Gastrocnemius medialis (tissue), 4 donors: ENCODE measurements around the gene MYDGF.

ENCODE experiments used
- POLR2A ChIP-seq, 2 donors: fragments of 450-650 bp; IDR thresholded peaks; one replicate each; pipeline ENCODE4 v1.6.1; 2017; ENCODE audit warnings: antibody characterized with exemption in 2 of 2, mild to moderate bottlenecking in 2 of 2, moderate library complexity in 2 of 2
- TF ChIP-seq, protein P1 (sequence below), 5 experiments: fragments of 450-650 bp in 3 of 5; fragments of 200-600 bp in 2 of 5; sonication (generic) in 2 of 5; IDR thresholded peaks in 4 of 5; conservative IDR thresholded peaks in 1 of 5; 1 replicate in 4 of 5; 2 replicates in 1 of 5; pipeline ENCODE4 v1.5.1; 2016 to 2019; ENCODE audit warnings: antibody characterized with exemption in 5 of 5, mild to moderate bottlenecking in 3 of 5, moderate library complexity in 3 of 5

DNA sequence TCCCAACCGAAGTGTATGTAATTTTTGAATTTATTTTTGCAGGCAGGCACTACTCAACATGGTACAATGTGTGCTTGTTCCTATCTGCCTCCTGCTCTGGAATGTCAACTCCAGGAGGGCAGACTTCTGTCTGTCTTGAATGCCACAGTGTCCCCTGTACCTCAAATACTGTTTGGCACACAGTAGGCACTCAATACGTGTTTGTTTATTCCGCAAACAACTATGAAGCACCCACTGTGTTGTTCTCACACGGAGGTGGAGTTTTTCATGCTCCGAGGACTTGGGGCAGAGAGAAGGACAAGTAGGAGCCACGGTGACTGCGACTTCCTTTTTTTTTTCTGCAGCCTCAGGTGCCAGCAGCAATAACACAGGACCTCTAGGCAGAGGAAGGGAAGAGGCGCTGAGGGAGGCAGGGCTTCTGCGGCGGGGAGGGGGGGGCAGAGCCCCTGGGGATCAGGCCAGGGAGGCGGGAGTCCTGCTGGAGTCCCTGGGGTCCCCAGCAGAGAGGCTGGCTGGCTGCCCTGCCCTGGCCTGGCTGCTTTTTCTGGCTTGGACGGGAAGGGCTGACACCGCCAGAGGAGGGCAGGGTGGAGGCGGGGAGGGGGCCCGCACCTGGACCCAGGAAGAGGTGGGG is 60.1 kb downstream of the MYDGF start:
- TF ChIP-seq, protein P1, sequence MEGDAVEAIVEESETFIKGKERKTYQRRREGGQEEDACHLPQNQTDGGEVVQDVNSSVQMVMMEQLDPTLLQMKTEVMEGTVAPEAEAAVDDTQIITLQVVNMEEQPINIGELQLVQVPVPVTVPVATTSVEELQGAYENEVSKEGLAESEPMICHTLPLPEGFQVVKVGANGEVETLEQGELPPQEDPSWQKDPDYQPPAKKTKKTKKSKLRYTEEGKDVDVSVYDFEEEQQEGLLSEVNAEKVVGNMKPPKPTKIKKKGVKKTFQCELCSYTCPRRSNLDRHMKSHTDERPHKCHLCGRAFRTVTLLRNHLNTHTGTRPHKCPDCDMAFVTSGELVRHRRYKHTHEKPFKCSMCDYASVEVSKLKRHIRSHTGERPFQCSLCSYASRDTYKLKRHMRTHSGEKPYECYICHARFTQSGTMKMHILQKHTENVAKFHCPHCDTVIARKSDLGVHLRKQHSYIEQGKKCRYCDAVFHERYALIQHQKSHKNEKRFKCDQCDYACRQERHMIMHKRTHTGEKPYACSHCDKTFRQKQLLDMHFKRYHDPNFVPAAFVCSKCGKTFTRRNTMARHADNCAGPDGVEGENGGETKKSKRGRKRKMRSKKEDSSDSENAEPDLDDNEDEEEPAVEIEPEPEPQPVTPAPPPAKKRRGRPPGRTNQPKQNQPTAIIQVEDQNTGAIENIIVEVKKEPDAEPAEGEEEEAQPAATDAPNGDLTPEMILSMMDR (IDR thresholded peaks at IDR 0.05 in 4 of 5, conservative IDR thresholded peaks at IDR 0.05 in 1 of 5), result no peak
- TF ChIP-seq POLR2A (IDR thresholded peaks at IDR 0.05), result no peak
